GM23338 (cell line): Measurements from ENCODE around the gene EXOC4. TPM values are rescaled to one million over a fixed set of nuclear protein-coding genes. Genes with fewer than 3 reads are reported as not detected.

ENCODE experiments used
- ATAC-seq: fragments of 200-7000 bp; cut with Tn5 transposase; 3 replicates; pipeline ENCODE4 v1.9.1; 2020
- DNase-seq: peaks from one replicate; pipeline ENCODE4 v3.0.0-alpha.2; 2015; ENCODE audit warnings: low spot score
- H2AFZ ChIP-seq: fragments of 200-600 bp; sonication (generic); 2 replicates; pipeline ENCODE4 v1.8.0; 2016; ENCODE audit warnings: antibody characterized with exemption, mild to moderate bottlenecking, moderate library complexity
- H3F3A ChIP-seq: fragments of 200-600 bp; sonication (generic); replicated peaks from 2 replicates; pipeline ENCODE4 v1.8.0; 2017; ENCODE audit warnings: antibody characterized with exemption, mixed run types, low read depth
- H3K27ac ChIP-seq: fragments of 200-600 bp; sonication (generic); 2 replicates; pipeline ENCODE4 v1.6.1; 2016; ENCODE audit warnings: low read depth
- H3K27me3 ChIP-seq: fragments of 200-600 bp; sonication (generic); 2 replicates; pipeline ENCODE4 v1.8.0; 2016; ENCODE audit warnings: mild to moderate bottlenecking, mixed run types, moderate library complexity; ENCODE audit not compliant: insufficient read depth
- H3K36me3 ChIP-seq: fragments of 200-600 bp; sonication (generic); 2 replicates; pipeline ENCODE4 v1.8.0; 2016; ENCODE audit warnings: mild to moderate bottlenecking; ENCODE audit not compliant: insufficient read depth
- H3K4me1 ChIP-seq: fragments of 200-600 bp; sonication (generic); 2 replicates; pipeline ENCODE4 v1.8.0; 2016; ENCODE audit warnings: mild to moderate bottlenecking, moderate library complexity; ENCODE audit not compliant: insufficient read depth
- H3K4me2 ChIP-seq: fragments of 200-600 bp; sonication (generic); 2 replicates; pipeline ENCODE4 v1.7.1; 2017; ENCODE audit warnings: mixed run types
- H3K4me3 ChIP-seq: fragments of 200-600 bp; sonication (generic); 2 replicates; pipeline ENCODE4 v1.6.1; 2016; ENCODE audit warnings: mixed run types
- H3K79me2 ChIP-seq: fragments of 200-600 bp; sonication (generic); replicated peaks from 2 replicates; pipeline ENCODE4 v1.8.0; 2017; ENCODE audit warnings: mild to moderate bottlenecking; ENCODE audit not compliant: insufficient read depth
- H3K9me2 ChIP-seq: fragments of 200-600 bp; sonication (generic); 2 replicates; pipeline ENCODE4 v1.8.0; 2017; ENCODE audit not compliant: insufficient read depth
- H4K20me1 ChIP-seq: fragments of 200-600 bp; sonication (generic); replicated peaks from 2 replicates; pipeline ENCODE4 v1.8.0; 2017; ENCODE audit warnings: mild to moderate bottlenecking; ENCODE audit not compliant: insufficient read depth
- H3K27ac Mint-ChIP-seq: 2 replicates; pipeline ENCODE4 v1.8.0; 2020; ENCODE audit warnings: inconsistent platforms, mild to moderate bottlenecking, moderate library complexity, mixed read lengths
- H3K27me3 Mint-ChIP-seq: 3 replicates; pipeline ENCODE4 v1.8.0; 2022; ENCODE audit warnings: low read depth, mild to moderate bottlenecking, moderate library complexity, mixed read lengths, inconsistent platforms; ENCODE audit not compliant: insufficient read depth, poor library complexity
- H3K36me3 Mint-ChIP-seq: 3 replicates; pipeline ENCODE4 v1.8.0; 2021; ENCODE audit warnings: low read depth, mild to moderate bottlenecking, inconsistent platforms, moderate library complexity, mixed read lengths
- H3K4me1 Mint-ChIP-seq: 3 replicates; pipeline ENCODE4 v1.8.0; 2020; ENCODE audit warnings: mild to moderate bottlenecking, inconsistent platforms, mixed read lengths
- H3K4me3 Mint-ChIP-seq: 3 replicates; pipeline ENCODE4 v1.8.0; 2021; ENCODE audit warnings: moderate library complexity, mild to moderate bottlenecking, inconsistent platforms, mixed read lengths
- H3K9me3 Mint-ChIP-seq: 3 replicates; pipeline ENCODE4 v1.8.0; 2020; ENCODE audit warnings: moderate library complexity, mild to moderate bottlenecking, inconsistent platforms, mixed read lengths
- CREB1 ChIP-seq: fragments of 250-450 bp; sonication (Bioruptor Pico); IDR thresholded peaks from 2 replicates; pipeline ENCODE4 v1.5.0; 2020; ENCODE audit warnings: low read depth, mild to moderate bottlenecking, moderate library complexity
- CTCF ChIP-seq, 2 experiments: fragments of 200-600 bp in 1 of 2; sonication (generic) in 1 of 2; conservative IDR thresholded peaks; 2 replicates each; pipeline versions ENCODE4 v1.5.1 to v1.6.1; 2016 to 2017; ENCODE audit warnings: antibody characterized with exemption in 2 of 2, low read depth in 2 of 2, mild to moderate bottlenecking in 2 of 2, moderate library complexity in 1 of 2
- ETS1 ChIP-seq: IDR thresholded peaks from 2 replicates; pipeline ENCODE4 v1.6.1; 2016; ENCODE audit warnings: antibody characterized with exemption
- EZH2 ChIP-seq: fragments of 200-600 bp; sonication (generic); IDR thresholded peaks from one replicate; pipeline ENCODE4 v1.8.0; 2017; ENCODE audit warnings: antibody characterized with exemption, mild to moderate bottlenecking, low read depth; ENCODE audit not compliant: unreplicated experiment
- EZH2phosphoT487 ChIP-seq: fragments of 200-600 bp; sonication (generic); IDR thresholded peaks from one replicate; pipeline ENCODE4 v1.8.1; 2018; ENCODE audit warnings: antibody characterized with exemption; ENCODE audit not compliant: unreplicated experiment
- JUNB ChIP-seq: IDR thresholded peaks from one replicate; pipeline ENCODE4 v1.6.1; 2016; ENCODE audit warnings: antibody characterized with exemption; ENCODE audit not compliant: unreplicated experiment
- NANOG ChIP-seq: IDR thresholded peaks from 2 replicates; pipeline ENCODE4 v1.6.1; 2016; ENCODE audit warnings: antibody characterized with exemption, borderline replicate concordance
- POLR2AphosphoS5 ChIP-seq: IDR thresholded peaks from 2 replicates; pipeline ENCODE4 v1.6.1; 2016; ENCODE audit warnings: antibody characterized with exemption, low read depth
- REST ChIP-seq: IDR thresholded peaks from one replicate; pipeline ENCODE4 v1.6.1; 2018; ENCODE audit warnings: antibody characterized with exemption; ENCODE audit not compliant: unreplicated experiment
- STAT1 ChIP-seq: IDR thresholded peaks from one replicate; pipeline ENCODE4 v1.6.1; 2016; ENCODE audit warnings: antibody characterized with exemption; ENCODE audit not compliant: unreplicated experiment
- ZNF114 ChIP-seq: fragments of 250-450 bp; sonication (Bioruptor Pico); IDR thresholded peaks from 2 replicates; pipeline ENCODE4 v1.5.0; 2020; ENCODE audit warnings: mild to moderate bottlenecking, moderate library complexity
- ZNF331 ChIP-seq: fragments of 250-450 bp; sonication (Bioruptor Pico); IDR thresholded peaks from 2 replicates; pipeline ENCODE4 v1.5.0; 2020; ENCODE audit warnings: low read depth, mild to moderate bottlenecking, moderate library complexity
- ZNF462 ChIP-seq: fragments of 250-450 bp; sonication (Bioruptor Pico); IDR thresholded peaks from 2 replicates; pipeline ENCODE4 v1.5.0; 2020; ENCODE audit warnings: mild to moderate bottlenecking, moderate library complexity
- polyA plus RNA-seq: library from polyadenylated mRNA; unstranded; fragments of >200 nt; fragmentation: Nextera tagmentation; extraction: Ambion mirVana; gene quantifications from 2 replicates; pipeline ENCODE4 v1.2.1, GENCODE V29; 2016
- total RNA-seq: library from RNA; depleted of rRNA; stranded (reverse); fragments of >200 nt; shearing (Covaris generic); gene quantifications from 2 replicates; pipeline ENCODE4 v1.2.3, GENCODE V29; 2014

The EXOC4 gene
- total and polyA plus RNA-seq, 2 experiments from 2014 or later, result 37.5 to 52.7 TPM

GRCh38 chr7:133408212-133408611 is 155.3 kb downstream of the EXOC4 start:
- H3K79me2 ChIP-seq, result no peaks in the 10 kb centered on the region
- Mint-ChIP-seq H3K4me1 (peaks cover 8% of the 10 kb centered on the region), H3K27ac (no peak overlapping the region), H3K36me3 (no peaks in the 10 kb centered on the region), H3K9me3 (no peaks in the 10 kb centered on the region), H3K4me3 (no peak overlapping the region), H3K27me3 (peaks cover 3% of the 10 kb centered on the region)
- peaks cover 14% of the 10 kb centered on the region for H3K9me2 ChIP-seq
- H3K36me3 ChIP-seq, result no peaks in the 10 kb centered on the region
- no peaks in the 10 kb centered on the region for H3K4me1 ChIP-seq
- H2AFZ ChIP-seq, result no peak overlapping the region
- no peak for TF ChIP-seq EZH2
- no peak for TF ChIP-seq STAT1
- TF ChIP-seq NANOG, result no peak
- TF ChIP-seq CREB1 (CRISPR knock-in tag), result no peak
- no peak for TF ChIP-seq CTCF (conservative IDR thresholded peaks at IDR 0.05; ENCODE audit: low read depth in 2 of 2)
- TF ChIP-seq REST, result no peak
- TF ChIP-seq EZH2phosphoT487, result no peak
- TF ChIP-seq ETS1, result no peak
- TF ChIP-seq ZNF331 (CRISPR knock-in tag), result no peak
- TF ChIP-seq JUNB, result no peak
- no peak for TF ChIP-seq POLR2AphosphoS5
- TF ChIP-seq ZNF462 (CRISPR knock-in tag), result no peak
- TF ChIP-seq ZNF114 (CRISPR knock-in tag), result no peak
- DNase-seq, result no peak
- no peak overlapping the region for H3K4me3 ChIP-seq
- no peak overlapping the region for H3K27ac ChIP-seq
- ATAC-seq, result no peak
- H3F3A ChIP-seq, result no peaks in the 10 kb centered on the region
- H4K20me1 ChIP-seq, result no peaks in the 10 kb centered on the region
- H3K4me2 ChIP-seq, result no peak overlapping the region
- no peaks in the 10 kb centered on the region for H3K27me3 ChIP-seq
